Measurements from ENCODE around the gene PMAIP1. TPM values are rescaled to one million over a fixed set of nuclear protein-coding genes. Genes with fewer than 3 reads are reported as not detected.
"Not testable (repeated sequence)": the region's sequence is repeated elsewhere in the genome, so short reads cannot be mapped to it uniquely, and the experiment has no call there.

PMAIP1 gene
- 10 to 100 TPM; 58.7 to 97.2 TPM for total RNA-seq

GRCh38 chr18:59899298-59900221 is at the start of gene PMAIP1:
Gene PMAIP1 (plus strand): TSS chr18:59899996. CDS start chr18:59900178, 182 bp downstream.
- DNase-seq (peak; percentile 92), ATAC-seq (peak; percentile 65)
- ChIA-PET POLR2A (interaction anchor here (0.7 to 4.2 kb wide), 8 partner anchors 9 to 759 kb away, joined by 3 to 35 read pairs (median 14); no protein-coding TSS in a partner anchor), CTCF (interaction anchor here (0.6 to 1.0 kb wide), 6 partner anchors 14 to 96 kb away, joined by 3 to 4 read pairs (median 3); no protein-coding TSS in a partner anchor)
- Mint-ChIP-seq H3K27me3 (no peaks in the 10 kb centered on the region), H3K9me3 (ENCODE audit: low read depth) (no peaks in the 10 kb centered on the region), H3K27ac (peak within 1 kb of the TSS; percentile 95), H3K4me3 (peak within 1 kb of the TSS; percentile 86), H3K36me3 (ENCODE audit: low read depth) (peaks cover 38% of the 10 kb centered on the region), H3K4me1 (peaks cover 31% of the 10 kb centered on the region)
- intact Hi-C loops (cut with DNase I, micrococcal nuclease), result loop anchor here (1.0 to 10.0 kb wide), 9 partner anchors 13 to 1225 kb away; partner anchors contain the start of genes SEC11C (in 2 of the 2) and MALT1 (in 1 of the 2)

DNA sequence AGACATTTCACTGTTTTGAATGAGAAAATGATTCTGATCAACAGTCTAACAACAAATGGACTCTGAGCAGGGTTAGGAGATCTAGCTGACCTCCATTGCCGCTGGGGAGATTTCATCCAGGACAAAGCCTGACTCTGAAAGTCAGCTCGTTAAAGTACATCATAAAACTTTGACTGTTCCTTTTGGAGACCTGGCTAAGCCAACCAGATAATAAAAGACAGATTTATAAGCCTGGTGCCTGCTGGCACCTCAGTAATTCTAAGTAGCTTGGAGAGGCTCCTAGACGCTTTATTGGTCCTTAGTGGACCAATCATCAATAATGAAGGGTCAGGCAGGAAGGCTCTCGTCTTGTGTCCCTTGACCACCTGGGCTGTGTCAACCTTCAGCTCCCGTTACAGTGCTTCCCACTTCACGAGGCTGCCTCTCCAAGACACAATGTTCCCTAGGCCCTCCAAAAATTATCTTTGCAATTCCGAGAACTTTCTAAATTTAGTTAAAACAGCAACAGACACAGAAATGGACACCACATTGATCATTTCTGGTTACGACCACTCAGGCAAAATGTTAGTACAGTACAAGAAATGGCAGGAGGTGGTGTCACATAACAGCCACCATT is 47.9 kb upstream of the PMAIP1 start:
- Mint-ChIP-seq H3K4me3 (no peak overlapping the region), H3K4me1 (peaks cover 18% of the 10 kb centered on the region), H3K9me3 (ENCODE audit: low read depth) (no peaks in the 10 kb centered on the region), H3K27ac (no peak overlapping the region), H3K36me3 (ENCODE audit: low read depth) (no peaks in the 10 kb centered on the region), H3K27me3 (no peaks in the 10 kb centered on the region)
- DNase-seq, result no peak
- ChIA-PET CTCF (interaction anchor here (1.4 kb wide), 1 partner anchor 11 kb away, joined by 5 read pairs; no protein-coding TSS in a partner anchor), POLR2A (no interaction called here)
- intact Hi-C loops (cut with DNase I, micrococcal nuclease), result no loop called here
- ATAC-seq, result no peak

GRCh38 chr18:59852548-59852947 is 47.2 kb upstream of the PMAIP1 start:
- H3K27me3 Mint-ChIP-seq, result no peaks in the 10 kb centered on the region
- no peak overlapping the region for H3K27ac Mint-ChIP-seq
- intact Hi-C loops (cut with DNase I, micrococcal nuclease), result no loop called here
- ChIA-PET POLR2A (no interaction called here), CTCF (no interaction called here)
- H3K9me3 Mint-ChIP-seq (ENCODE audit: low read depth), result no peaks in the 10 kb centered on the region
- ATAC-seq (no peak), DNase-seq (no peak)
- H3K4me3 Mint-ChIP-seq, result no peak overlapping the region
- peaks cover 11% of the 10 kb centered on the region for H3K4me1 Mint-ChIP-seq
- no peaks in the 10 kb centered on the region for H3K36me3 Mint-ChIP-seq (ENCODE audit: low read depth)

GRCh38 chr18:59853380-59853779 is 46.4 kb upstream of the PMAIP1 start:
- no peaks in the 10 kb centered on the region for H3K36me3 Mint-ChIP-seq (ENCODE audit: low read depth)
- H3K4me1 Mint-ChIP-seq, result peaks cover 3% of the 10 kb centered on the region
- DNase-seq, result no peak
- no peak overlapping the region for H3K27ac Mint-ChIP-seq
- no peaks in the 10 kb centered on the region for H3K9me3 Mint-ChIP-seq (ENCODE audit: low read depth)
- ChIA-PET POLR2A (no interaction called here), CTCF (interaction anchor here (0.7 kb wide), 1 partner anchor 47 kb away, joined by 3 read pairs; no protein-coding TSS in a partner anchor)
- intact Hi-C loops (cut with DNase I, micrococcal nuclease), result no loop called here
- H3K4me3 Mint-ChIP-seq, result no peak overlapping the region
- H3K27me3 Mint-ChIP-seq, result no peaks in the 10 kb centered on the region
- no peak for ATAC-seq

DNA sequence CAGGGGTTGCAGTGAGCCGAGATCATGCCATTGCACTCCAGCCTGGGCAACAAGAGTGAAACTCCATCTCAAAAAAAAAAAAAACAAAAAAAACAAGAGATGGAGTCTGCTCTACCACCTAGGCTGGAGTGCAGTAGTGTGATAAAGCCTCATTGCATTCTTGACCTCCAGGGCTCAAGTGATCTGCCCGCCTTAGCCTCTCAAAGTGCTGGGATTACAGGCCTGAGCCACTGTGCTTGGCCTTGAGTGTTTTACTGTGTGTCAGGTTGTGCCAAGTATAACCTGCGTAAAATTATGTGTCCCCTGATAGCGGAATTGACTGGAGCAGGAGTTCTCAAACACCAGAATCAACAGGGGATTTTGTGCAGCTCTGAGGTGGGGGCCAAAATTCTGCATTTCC is 45.8 kb upstream of the PMAIP1 start:
- CTCF ChIA-PET, result interaction anchor here (0.7 kb wide), 1 partner anchor 47 kb away, joined by 3 read pairs; no protein-coding TSS in a partner anchor
- H3K27me3 Mint-ChIP-seq; H3K9me3 Mint-ChIP-seq (ENCODE audit: low read depth); H3K27ac Mint-ChIP-seq; H3K4me3 Mint-ChIP-seq; H3K4me1 Mint-ChIP-seq; POLR2A ChIA-PET; DNase-seq; ATAC-seq; H3K36me3 Mint-ChIP-seq (ENCODE audit: low read depth); intact Hi-C loops (cut with DNase I, micrococcal nuclease): not testable (repeated sequence)

DNA sequence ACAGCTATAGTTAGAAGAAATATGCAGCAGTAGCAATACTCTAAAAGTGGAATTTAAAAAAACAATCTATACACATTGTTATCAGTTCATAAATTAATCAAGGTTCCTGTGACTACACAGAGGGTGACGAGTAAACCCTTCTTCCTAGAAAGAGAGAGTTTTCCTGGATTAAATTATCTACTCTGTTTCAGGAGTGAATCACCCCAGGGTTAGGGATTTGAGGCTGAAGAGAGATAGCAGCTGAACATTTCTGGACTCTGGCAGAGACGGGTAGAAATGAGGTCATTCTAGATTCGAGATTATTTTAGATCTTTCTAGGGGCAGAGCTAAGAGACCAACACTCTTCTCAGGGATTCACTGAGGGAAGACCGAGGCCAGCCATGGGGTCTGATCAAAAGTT is 38.8 kb upstream of the PMAIP1 start:
- no peaks in the 10 kb centered on the region for H3K9me3 Mint-ChIP-seq (ENCODE audit: low read depth)
- DNase-seq (no peak), ATAC-seq (no peak)
- H3K4me1 Mint-ChIP-seq, result no peaks in the 10 kb centered on the region
- intact Hi-C loops (cut with DNase I, micrococcal nuclease), result no loop called here
- no peak overlapping the region for H3K27ac Mint-ChIP-seq
- CTCF ChIA-PET, result no interaction called here
- POLR2A ChIA-PET, result no interaction called here
- H3K4me3 Mint-ChIP-seq, result no peak overlapping the region
- no peaks in the 10 kb centered on the region for H3K36me3 Mint-ChIP-seq (ENCODE audit: low read depth)
- no peaks in the 10 kb centered on the region for H3K27me3 Mint-ChIP-seq

- ATAC-seq (no peak), DNase-seq (no peak)
- intact Hi-C loops (cut with DNase I, micrococcal nuclease), result no loop called here
- no peaks in the 10 kb centered on the region for H3K27me3 Mint-ChIP-seq
- H3K4me3 Mint-ChIP-seq, result no peak overlapping the region
- H3K36me3 Mint-ChIP-seq (ENCODE audit: low read depth), result no peaks in the 10 kb centered on the region
- no peaks in the 10 kb centered on the region for H3K4me1 Mint-ChIP-seq
- ChIA-PET POLR2A (no interaction called here), CTCF (no interaction called here)
- H3K9me3 Mint-ChIP-seq (ENCODE audit: low read depth), result no peaks in the 10 kb centered on the region
- no peak overlapping the region for H3K27ac Mint-ChIP-seq
These were observed 37.6 kb upstream of the PMAIP1 start for GRCh38 chr18:59861963-59862819.

GRCh38 chr18:59865241-59865986 is 34.4 kb upstream of the PMAIP1 start:
- ATAC-seq, result no peak

DNA sequence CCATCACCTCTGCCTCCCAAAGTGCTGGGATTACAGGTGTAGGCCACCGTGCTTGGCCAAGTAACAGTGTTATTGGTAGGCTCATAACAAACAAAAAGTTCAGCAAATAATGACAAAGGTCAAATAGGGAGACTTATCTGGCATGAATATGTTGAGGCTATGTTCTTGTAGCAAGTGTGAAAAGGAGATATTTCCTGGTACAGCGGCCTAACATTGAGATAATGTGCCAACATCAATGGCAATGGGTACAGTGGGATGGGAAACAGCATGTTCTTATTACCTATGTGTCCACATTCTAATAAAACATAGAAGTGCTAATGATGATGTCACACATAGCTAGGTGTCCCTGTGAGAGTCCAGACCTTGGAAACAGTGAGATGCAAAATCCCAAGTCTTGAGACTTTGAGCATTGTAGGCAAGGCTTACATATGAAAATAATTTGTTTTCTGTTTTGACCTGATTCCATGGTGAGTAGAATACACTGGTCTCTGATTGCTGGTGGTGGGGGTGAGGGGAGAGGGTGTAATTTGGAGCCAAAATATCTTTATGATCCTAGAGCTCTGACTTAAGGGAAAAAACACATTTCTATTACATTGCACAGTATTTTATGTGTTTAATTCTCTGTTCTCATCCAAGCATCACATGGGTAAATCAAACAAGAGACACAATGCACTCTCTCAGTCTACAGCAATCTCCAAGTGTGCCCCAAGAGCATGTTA is 33.1 kb upstream of the PMAIP1 start:
- H3K27ac Mint-ChIP-seq, result no peak overlapping the region
- POLR2A ChIA-PET, result no interaction called here
- CTCF ChIA-PET, result no interaction called here
- no peak overlapping the region for H3K4me3 Mint-ChIP-seq
- no peaks in the 10 kb centered on the region for H3K4me1 Mint-ChIP-seq
- ATAC-seq (no peak), DNase-seq (no peak)
- intact Hi-C loops (cut with DNase I, micrococcal nuclease), result no loop called here
- H3K9me3 Mint-ChIP-seq (ENCODE audit: low read depth), result no peaks in the 10 kb centered on the region
- no peaks in the 10 kb centered on the region for H3K27me3 Mint-ChIP-seq
- no peaks in the 10 kb centered on the region for H3K36me3 Mint-ChIP-seq (ENCODE audit: low read depth)

More at GRCh38 chr18:59865241-59865986, 34.4 kb upstream of the PMAIP1 start:
- ChIA-PET POLR2A (interaction anchor here (0.6 kb wide), 1 partner anchor 41 kb away, joined by 5 read pairs; no protein-coding TSS in a partner anchor), CTCF (no interaction called here)
- H3K27ac Mint-ChIP-seq, result no peak overlapping the region
- H3K27me3 Mint-ChIP-seq, result no peaks in the 10 kb centered on the region
- H3K9me3 Mint-ChIP-seq (ENCODE audit: low read depth), result no peaks in the 10 kb centered on the region
- intact Hi-C loops (cut with DNase I, micrococcal nuclease), result no loop called here
- no peak for DNase-seq
- H3K4me1 Mint-ChIP-seq, result no peaks in the 10 kb centered on the region
- no peaks in the 10 kb centered on the region for H3K36me3 Mint-ChIP-seq (ENCODE audit: low read depth)
- H3K4me3 Mint-ChIP-seq, result no peak overlapping the region

- Mint-ChIP-seq H3K27ac (no peak overlapping the region), H3K9me3 (ENCODE audit: low read depth) (no peaks in the 10 kb centered on the region), H3K27me3 (no peaks in the 10 kb centered on the region), H3K4me3 (no peak overlapping the region), H3K4me1 (no peaks in the 10 kb centered on the region), H3K36me3 (ENCODE audit: low read depth) (no peaks in the 10 kb centered on the region)
- CTCF ChIA-PET, result no interaction called here
- intact Hi-C loops (cut with DNase I, micrococcal nuclease), result no loop called here
- ATAC-seq, result no peak
- POLR2A ChIA-PET, result no interaction called here
- DNase-seq, result no peak
These were observed 32.3 kb upstream of the PMAIP1 start for GRCh38 chr18:59867337-59868104.
